ENCODE measurements around the gene TOR2A.

The TOR2A gene

GRCh38 chr9:127741831-127742434 is 6.8 kb upstream of the TOR2A start:
- peak; percentile 91 for DNase-seq

DNA sequence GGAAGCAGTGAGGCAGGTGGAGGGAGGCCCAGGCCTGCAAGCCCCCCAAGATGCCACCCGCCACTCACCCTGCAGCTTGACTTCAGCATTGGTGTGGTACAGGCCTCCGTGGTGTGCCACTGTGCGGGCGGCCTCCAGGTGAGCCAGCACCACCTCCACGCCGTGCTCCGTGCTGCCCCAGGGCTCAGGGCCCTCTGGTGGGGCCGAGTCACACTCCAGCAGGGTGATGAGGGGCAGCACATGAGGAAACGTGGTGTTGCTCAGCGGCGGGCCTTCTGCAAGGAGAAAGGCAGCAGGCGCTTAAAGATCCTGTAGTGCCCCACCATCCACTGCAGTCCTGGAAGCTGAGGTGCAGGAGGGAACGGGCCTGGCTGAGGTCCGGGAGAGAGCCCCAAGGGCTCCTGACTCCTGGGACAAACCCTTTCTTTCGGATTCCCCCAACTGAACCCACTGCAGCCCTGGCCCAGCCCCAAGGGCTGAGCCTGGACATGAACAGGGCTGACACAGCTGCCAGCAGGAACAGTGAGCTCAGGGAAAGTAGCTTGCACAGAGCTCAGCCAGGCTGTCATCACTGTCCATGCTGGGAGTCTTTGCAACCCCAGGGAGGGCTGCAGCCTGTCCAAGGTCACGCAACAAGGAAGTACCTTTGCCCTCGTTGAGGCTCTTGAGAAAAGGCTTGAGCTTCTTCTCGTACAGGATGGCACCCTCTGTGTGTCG is 4.7 kb upstream of the TOR2A start:
- no peak for DNase-seq

GRCh38 chr9:127738666-127739065 is 3.6 kb upstream of the TOR2A start:
- DNase-seq = no peak

DNA sequence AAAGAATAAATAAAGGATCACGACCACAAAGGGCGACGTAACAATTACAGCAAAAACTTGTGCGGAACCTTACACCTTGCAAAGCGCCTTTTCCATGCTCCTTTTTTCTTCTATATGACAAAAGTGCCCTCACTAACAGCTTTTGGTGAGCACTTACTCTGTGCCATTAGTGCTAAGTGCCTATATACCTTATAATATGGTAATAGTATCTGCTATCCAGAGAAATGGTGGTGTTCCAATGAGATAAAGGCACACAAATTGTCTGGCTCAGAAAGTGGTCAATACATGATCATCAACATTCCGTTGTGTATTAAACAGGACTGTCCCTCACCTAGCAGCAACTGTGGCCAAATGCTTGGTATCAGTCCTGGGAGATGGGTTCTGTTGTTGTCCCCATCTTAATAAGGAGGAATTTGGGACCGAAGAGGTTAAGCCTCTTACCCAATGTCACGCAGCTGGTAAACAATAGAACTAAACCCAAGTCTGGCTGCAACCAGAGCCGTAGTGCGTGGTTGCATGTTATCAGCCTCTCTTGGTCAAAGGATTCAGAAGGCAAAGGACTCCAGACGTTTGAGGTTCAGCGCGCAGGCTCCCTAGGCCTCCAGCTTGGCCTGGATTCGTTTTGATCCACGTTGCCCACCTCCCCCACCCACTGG is 564 bp upstream of the TOR2A start:
- DNase-seq = peak; percentile 40

- peak; percentile 36 for DNase-seq
These were observed 797 bp downstream of the TOR2A start for GRCh38 chr9:127734247-127734746.

DNA sequence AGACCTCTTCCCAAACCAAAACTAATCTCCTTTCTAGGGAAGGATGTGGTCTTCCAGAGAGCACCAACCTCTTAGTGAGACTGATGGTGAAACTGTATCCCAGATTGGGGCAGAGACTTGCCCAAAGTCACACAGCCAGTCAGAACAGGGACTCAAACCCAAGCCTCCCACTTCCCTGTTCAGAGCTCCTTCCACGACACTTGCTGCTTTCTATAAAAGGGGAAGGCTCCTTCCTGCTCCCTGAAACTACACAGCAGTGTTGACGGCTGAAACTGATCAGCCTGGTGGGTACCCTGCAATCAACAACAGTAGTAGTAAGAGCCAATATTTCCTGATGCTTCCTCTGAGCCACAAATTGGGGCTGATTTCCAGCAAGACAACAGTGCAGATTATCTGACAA is 1.5 kb downstream of the TOR2A start:
- no peak for DNase-seq

GRCh38 chr9:127732444-127732843 is 2.6 kb downstream of the TOR2A start:
- no peak for DNase-seq

DNA sequence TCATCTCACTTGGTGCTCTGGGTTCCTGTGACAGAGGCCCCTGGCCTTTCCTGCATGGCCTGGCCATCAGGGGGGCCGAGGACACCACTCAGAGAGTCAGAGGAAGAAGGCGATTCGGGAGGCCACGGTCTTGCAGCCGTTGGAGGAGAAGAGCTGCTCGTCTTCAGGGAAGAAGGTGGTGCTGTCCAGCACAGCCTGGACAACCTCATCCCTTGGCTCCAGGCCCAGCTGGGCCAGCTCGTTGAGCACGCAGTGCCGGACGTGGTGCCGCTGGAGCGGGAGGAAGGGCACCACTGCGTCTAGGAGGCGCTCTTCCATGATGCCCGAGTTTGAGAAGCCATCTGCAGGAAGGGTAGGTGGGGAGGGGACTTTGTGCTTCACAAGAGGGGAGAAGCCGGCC is 3.2 kb downstream of the TOR2A start:
- no peak for DNase-seq

- no peak for DNase-seq
These were observed 4.2 kb downstream of the TOR2A start for GRCh38 chr9:127730799-127731410.

GRCh38 chr9:127730262-127730661 is 4.8 kb downstream of the TOR2A start:
- no peak for DNase-seq

GRCh38 chr9:127729522-127730256 is 5.4 kb downstream of the TOR2A start:
- DNase-seq = no peak

GRCh38 chr9:127728808-127729207 is 6.3 kb downstream of the TOR2A start:
- no peak for DNase-seq

DNA sequence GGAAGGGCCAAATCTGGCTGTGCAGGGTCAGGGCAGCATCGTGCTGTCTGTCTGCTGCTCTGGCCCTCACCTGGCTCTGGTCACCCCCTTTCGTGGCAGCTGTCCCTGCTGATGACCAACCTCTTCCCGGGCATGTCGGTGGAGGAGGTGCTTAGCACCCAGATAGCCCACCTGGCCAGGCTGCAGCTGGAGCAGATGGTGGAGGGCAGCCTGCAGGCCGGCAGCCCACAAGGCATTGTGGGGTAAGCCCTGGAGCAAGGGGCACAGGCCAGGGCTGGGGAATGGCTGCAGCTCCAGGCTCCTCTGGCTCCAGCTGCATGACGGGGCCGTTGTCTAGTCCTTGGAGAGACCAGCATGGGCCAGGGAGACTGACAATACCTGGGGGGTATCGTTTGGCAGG is 8.2 kb downstream of the TOR2A start:
- peak; percentile 36 for DNase-seq

DNA sequence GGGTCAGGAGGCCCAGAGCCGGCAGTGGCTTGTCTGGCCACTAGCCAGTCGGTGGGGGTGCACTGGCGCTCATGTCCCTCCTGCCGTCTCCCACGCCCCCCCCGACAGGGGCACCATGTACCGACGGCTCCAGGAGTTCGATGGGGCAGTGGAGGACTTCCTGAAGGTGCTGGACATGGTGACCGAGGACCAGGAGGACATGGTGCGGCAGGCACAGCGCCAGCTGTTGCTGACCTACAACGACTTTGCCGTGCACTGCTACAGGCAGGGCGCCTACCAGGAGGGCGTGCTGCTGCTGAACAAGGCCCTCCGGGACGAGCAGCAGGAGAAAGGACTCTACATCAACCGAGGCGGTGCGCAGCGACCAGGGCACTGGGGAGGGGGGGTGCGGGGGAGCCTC is 11.1 kb downstream of the TOR2A start:
- DNase-seq = no peak

- DNase-seq = no peak
These were observed 11.7 kb downstream of the TOR2A start for GRCh38 chr9:127723444-127723843.

- no peak for DNase-seq
These were observed 12.1 kb downstream of the TOR2A start for GRCh38 chr9:127723013-127723412.

DNA sequence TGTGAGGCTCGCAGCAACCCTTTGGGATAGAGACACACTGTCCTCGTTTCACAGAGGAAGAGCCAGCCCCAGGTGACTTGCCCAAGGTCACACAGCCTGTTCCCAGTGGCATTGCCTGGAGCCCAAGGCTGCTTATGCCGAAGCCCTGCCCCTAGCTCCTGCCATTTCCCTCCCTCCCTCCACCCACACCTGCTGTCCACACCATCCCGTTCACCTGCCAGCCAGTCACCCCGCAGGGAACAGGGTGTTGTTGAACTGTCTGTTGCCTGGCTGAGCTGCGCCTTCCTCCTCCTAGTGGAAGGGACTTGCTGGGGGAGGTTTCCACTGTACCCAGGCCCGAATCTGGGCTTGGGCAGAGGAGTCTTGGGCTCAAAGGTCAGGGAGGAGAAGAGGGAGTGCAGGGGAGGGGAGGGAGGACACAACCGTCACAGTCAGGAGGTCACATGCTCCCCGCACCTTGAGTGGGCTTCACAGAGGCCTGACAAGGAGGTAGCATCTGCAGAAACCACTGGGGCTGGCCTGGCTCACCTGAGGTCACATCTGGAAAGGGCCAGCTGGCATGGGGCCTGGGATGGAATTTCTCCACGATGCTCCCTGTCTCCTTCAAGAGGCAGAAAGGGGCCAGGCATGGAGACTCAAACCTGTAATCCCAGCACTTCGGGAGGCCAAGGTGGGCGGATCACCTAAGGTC is 12.9 kb downstream of the TOR2A start:
- peak; percentile 82 for DNase-seq

DNA sequence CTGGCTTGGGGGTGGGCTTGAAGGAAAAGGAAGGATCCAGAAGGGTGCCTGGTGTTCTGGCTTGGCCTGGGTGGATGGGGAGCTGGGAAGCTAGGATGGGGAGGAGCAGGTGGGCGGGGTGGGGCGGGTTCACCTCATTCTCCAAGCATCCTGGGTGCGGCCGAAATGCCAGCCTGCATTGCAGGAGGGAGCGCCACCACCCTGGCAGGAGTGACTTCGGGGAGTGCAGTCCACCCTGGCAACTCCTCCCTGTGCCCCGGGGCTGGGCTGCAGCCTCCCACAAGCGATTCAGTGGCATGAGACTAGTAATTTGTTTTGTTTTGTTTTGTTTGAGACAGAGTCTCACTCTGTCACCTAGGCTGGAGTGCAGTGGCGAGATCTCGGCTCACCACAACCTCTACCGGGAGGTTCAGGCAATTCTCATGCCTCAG is 13.7 kb downstream of the TOR2A start:
- peak; percentile 38 for DNase-seq

DNA sequence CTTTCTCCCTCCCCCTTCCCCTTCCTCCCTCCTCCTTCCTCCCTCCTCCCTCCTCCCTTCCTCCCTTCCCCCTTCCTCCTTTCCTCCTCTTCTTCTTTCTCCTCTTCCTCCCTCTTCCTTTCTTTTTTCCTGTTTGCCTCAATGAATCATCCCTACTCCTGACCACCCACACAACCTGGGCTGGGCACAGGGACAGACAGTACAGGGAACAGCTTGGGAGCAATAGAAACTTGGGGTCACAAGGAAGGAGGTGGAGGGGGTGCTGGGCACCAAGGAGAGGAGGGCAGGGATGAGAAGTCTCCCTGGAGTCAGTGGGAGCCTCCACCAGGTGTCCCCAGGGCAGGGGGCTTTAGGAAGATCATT is 14.2 kb downstream of the TOR2A start:
- no peak for DNase-seq

DNA sequence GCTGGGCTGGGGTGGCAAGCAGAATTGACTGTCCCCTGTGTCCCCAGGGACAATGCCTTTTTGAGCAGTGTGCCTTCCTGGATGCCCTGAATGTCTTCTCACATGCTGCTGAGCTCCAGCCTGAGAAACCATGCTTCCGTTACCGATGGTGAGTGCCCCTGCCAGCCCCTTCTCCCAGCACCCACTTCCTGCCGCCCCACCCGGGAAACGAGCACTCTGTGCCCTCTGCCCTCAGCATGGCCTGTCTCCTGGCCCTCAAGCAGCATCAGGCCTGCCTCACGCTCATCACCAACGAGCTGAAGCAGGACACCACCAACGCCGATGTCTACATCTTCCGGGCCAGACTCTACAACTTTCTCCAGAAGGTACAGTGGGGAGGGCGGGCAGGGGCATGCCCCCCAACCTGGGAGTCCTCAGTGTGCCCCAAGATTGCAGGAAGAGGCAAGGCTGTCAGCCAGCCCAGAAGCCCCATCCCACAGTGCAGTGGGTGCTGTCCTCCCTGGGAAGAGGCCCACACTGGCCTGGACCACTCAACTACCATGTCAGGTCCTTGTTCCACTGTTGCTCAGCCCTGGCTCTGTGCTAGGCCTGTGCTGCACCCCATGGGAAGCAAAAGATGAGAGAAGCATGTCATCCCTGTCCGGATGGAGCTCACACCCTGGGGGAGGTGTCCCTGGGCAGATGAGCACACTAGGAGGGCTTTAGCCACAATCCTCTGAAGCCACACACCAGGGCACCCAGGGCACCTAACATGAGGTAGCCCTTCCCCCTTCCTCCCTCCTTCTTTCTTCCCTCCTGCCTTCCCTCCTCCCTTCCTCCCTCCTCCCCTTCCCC is 14.8 kb downstream of the TOR2A start:
- DNase-seq = no peak

DNA sequence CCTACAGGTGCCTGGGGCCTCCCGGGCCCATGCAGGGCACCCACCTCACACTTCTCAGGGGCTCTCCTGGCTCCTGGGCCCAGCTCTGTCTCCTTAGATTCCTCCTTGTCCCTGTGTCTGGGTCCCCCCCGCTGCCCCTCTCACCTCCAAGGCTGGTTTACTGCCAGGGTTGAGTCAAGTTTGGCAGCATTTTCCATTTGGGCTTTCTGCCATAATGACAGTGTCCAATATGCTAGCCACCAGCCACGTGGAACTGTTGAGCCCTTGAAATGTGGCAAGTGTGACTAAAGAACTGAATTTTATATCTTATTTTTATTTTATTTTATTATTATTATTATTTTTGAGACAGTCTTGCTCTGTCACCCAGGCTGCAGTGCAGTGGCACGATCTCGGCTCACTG is 17.3 kb downstream of the TOR2A start:
- no peak for DNase-seq

All from NCI-H146 (cell line).